ENCODE data around the gene TMEM59L.
"Not testable (repeated sequence)": the region's sequence is repeated elsewhere in the genome, so short reads cannot be mapped to it uniquely, and the experiment has no call there.

Gene TMEM59L

DNA sequence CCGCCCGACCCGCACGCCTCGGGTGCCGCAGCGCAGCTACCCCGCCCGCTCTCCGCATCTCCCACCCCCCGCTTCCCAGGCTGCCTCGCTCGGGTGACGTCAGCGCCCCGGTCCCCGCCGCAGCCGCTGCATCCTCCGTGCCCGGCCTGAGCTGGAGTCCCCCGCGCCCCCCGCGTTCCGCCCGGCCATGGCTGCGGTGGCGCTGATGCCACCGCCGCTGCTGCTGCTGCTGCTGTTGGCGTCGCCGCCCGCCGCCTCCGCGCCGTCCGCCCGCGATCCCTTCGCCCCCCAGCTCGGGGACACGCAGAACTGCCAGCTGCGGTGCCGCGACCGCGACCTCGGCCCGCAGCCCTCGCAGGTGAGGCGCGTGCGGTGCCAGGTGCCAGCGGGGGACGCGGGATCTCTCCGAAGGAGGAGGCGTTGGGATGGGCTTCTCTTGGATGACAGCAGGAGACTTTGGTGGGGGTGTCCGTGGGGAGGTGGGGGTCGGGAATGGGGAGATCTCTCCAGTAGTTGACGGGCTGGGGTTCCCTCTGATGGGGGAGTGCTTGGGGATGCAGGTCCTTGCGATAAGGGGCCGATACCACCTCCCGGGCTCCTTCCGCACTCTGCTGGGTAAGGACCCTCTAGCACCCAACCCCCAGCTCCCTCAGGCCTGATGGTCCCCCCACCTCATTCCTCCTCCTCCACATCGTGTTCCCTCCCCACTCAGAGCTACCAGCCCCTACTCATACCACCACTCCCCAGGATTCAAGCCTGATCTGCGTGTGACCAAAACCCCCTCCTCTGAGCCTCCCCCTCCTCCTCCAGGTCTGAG, at the start of gene TMEM59L:
TSS of gene TMEM59L (plus strand) at position 99 of the 817 bp plus-strand sequence. CDS start at position 188, 89 bp downstream.
- DNase-seq (ENCODE audit: low read depth in 2 of 2), result no peak

DNA sequence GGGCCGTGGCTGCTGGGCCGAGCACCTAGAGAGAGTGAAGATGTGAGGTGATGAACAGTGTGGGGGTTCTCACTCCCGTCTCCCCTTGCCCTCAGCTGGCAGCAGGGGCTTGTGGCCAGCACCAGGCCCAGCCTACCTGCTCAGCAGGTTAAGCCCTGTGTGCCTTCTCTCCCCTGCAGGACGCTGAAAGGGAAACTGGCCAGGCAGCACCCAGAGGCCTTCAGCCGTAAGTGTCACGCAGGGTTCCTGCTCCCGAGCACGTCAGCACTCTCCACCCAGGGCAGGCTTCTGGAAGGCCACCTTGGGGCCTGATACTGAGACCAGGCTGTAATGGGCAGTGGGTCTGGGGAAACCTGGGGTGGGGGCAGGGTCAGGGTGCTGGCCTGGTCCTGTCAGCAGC, 45.7 kb upstream of the TMEM59L start:
- DNase-seq (ENCODE audit: low read depth in 2 of 2), result no peak

GRCh38 chr19:18568367-18568766, 44.3 kb upstream of the TMEM59L start:
- no peak for DNase-seq (ENCODE audit: low read depth in 2 of 2)

- DNase-seq (ENCODE audit: low read depth in 2 of 2), result peak; percentile 98
Measured at GRCh38 chr19:18571564-18572344, 40.9 kb upstream of the TMEM59L start, which contains the start of gene UBA52. UBA52 (plus strand) TSS chr19:18571857; CDS start chr19:18573301, 1,444 bp downstream.

DNA sequence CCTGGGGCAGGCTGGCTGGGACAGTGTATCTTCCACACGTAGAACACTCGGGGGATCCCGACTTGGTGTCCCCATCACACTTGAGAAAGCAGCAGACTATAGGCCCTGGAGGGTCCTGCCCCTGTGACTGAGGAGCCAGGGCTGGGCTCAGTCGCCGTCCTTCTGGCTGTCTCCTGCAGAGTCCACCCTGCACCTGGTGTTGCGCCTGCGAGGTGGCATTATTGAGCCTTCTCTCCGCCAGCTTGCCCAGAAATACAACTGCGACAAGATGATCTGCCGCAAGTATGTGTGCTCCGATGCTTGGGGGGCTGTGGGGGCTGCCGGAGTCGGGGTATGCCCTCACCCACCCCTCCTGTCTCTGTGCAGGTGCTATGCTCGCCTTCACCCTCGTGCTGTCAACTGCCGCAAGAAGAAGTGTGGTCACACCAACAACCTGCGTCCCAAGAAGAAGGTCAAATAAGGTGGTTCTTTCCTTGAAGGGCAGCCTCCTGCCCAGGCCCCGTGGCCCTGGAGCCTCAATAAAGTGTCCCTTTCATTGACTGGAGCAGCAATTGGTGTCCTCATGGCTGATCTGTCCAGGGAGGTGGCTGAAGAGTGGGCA, 37.9 kb upstream of the TMEM59L start:
- DNase-seq (ENCODE audit: low read depth in 2 of 2), result no peak

DNA sequence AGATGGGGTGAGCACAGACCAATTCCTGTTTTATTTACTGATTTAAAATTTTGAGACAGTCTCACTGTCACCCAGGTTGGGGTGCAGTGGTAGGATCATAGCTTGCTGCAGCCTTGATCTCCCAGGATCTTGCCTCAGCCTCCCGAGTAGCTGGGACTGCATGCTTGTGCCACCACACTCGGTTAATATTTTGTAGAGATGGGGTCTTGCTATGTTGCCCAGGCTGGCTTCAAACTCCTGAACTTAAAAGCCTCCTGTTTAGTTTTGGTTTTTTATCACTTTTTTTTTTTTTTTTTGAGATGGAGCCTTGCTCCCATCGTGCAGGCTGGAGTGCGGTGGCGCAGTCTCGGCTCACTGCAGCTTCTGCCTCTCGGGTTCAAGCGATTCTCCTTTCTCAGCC, 36.3 kb upstream of the TMEM59L start:
- DNase-seq (ENCODE audit: low read depth in 2 of 2), result no peak

- DNase-seq (ENCODE audit: low read depth in 2 of 2), result no peak
Measured at GRCh38 chr19:18577365-18577914, 35.2 kb upstream of the TMEM59L start.

DNA sequence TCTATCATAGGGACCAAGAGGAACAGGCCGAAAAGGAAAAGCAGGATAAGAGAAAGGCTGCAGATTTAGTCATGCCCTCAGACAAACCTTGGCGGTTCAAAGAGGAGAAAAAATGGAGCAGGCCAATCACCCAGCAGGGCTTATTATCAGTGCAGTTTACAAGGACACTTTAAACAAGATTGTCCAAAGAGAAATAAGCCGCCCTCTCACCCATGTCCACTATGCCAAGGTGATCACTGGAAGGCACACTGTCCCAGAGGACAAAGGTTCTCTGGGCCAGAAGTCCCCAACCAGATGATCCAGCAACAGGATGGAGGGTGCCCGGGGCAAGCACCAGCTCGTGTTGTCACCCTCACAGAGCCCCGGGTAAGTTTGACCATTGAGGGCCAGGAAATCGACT, 32.4 kb upstream of the TMEM59L start:
- DNase-seq (ENCODE audit: low read depth in 2 of 2), result no peak

- no peak for DNase-seq (ENCODE audit: low read depth in 2 of 2)
Measured at GRCh38 chr19:18586306-18586705, 26.4 kb upstream of the TMEM59L start.

DNA sequence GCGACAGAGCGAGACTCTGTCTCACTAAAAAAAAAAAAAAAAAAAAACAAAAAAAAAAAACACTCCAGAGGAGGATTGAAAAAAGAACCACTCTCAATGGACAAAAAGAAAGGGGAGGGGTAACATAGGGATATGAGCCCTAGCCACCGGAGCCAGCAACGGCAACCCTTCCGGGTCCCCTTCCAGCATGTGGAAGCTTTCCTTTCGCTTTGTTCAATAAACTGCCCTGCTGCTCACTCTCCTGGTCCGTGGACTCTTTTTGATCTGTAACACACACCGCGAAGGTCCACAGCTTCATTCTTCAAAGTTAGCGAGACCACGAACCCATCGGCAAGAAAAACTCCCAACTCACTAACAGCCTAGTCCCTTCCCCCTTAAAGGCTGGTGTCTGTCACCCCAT, 25.1 kb upstream of the TMEM59L start:
- no peak for DNase-seq (ENCODE audit: low read depth in 2 of 2)

DNA sequence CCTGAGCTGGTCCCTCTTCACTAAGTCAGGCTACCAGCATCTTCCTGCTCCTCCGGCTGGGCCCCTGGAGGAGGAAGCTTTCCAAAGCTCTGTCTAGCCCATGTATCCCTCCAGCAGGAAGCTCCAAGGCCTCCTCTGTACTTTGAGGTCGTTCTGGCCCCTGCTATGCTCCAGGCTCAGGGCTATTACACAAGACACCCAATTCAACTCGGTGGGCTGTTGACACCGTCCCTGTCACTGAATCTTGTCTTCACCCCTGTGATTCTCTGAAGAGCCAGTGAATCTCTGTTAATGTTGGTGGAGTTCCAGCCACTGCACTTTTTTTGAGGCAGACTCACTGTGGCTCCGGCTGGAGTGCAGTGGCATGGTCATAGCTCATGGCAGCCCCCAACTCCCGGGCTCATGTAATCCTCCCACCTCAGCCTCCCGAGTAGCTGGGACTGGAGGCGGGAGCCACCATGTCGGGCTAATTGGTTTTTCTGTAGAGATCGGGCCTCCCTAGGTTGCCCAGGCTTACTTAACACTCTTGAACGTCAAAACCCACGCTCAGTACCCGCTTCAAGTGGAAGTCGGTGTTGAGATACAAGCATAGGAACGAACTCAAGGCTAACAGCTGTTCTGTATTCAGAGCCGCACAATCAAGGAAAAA, 24.6 kb upstream of the TMEM59L start:
- DNase-seq (ENCODE audit: low read depth in 2 of 2), result no peak

GRCh38 chr19:18588611-18589379, 23.9 kb upstream of the TMEM59L start, which contains the start of gene REX1BD:
REX1BD (plus strand) TSS chr19:18588798; CDS start chr19:18588802, 4 bp downstream.
- DNase-seq (ENCODE audit: low read depth in 2 of 2), result peak; percentile 81 to 83

GRCh38 chr19:18589380-18590272, 23.0 kb upstream of the TMEM59L start:
- DNase-seq (ENCODE audit: low read depth in 2 of 2), result peak; percentile 20 to 37

DNA sequence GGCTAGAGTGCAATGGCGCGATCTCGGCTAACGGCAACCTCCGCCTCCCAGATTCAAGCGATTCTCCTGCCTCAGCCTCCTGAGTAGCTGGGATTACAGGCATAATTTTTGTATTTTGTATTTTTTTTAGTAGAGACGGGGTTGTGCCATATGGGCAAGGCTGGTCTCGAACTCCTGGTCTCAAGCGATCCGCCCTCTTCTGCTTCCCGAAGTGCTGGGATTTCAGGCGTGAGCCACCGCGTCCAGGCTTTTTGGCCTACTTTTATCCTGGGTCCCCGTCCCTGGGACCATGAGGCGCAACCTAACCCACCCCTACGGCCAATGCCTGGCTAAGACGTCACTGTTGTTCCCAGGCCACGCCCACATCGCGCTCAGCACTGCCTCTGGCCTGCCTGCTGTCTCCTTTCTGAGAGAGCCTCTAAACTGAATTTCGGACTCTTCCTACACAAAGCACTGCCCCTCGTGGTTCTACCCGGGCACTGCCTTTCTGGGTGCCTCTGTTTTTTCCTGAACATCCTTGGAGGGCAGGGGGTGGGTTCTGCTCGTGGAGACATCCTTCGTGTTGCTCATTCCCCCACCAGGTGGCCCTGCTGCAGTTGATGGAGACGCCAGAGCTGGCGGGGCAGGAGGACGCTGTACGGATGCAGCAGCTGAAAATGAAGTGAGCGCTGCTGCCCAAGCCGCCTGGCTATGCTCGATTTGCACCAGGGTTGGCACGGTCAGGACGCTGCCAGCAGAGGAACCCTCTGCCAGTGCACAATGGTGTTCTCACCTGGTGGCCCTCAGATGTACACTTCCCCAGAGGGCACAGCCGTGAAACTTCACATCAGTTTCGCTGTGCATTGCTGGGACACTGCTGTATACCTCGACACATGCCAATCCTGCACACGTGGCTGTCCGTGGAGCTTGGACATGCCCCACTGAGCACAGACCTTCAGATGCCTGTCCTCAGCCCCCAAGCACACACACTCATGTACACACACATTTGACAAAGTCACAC, 22.1 kb upstream of the TMEM59L start:
- DNase-seq (ENCODE audit: low read depth in 2 of 2), result no peak

- DNase-seq (ENCODE audit: low read depth in 2 of 2), result no peak
Measured at GRCh38 chr19:18591735-18592385, 20.8 kb upstream of the TMEM59L start.

DNA sequence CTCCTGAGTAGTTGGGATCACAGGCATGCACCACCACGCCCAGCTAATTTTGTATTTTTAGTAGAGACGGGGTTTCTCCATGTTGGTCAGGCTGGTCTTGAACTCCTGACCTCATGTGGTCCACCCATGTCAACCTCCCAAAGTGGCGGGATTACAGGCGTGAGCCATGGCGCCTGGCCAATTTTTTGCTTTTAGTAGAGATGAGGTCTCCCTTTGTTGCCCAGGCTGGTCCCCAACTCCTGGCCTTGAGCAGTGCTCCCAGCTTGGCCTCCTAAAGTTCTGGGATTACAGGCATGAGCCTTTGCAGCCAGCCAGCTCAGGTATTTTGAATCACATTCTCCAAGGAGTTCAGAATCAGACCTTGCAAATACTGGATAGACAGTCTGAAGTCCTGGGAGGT, 19.9 kb upstream of the TMEM59L start:
- DNase-seq (ENCODE audit: low read depth in 2 of 2), result not testable (repeated sequence)

DNA sequence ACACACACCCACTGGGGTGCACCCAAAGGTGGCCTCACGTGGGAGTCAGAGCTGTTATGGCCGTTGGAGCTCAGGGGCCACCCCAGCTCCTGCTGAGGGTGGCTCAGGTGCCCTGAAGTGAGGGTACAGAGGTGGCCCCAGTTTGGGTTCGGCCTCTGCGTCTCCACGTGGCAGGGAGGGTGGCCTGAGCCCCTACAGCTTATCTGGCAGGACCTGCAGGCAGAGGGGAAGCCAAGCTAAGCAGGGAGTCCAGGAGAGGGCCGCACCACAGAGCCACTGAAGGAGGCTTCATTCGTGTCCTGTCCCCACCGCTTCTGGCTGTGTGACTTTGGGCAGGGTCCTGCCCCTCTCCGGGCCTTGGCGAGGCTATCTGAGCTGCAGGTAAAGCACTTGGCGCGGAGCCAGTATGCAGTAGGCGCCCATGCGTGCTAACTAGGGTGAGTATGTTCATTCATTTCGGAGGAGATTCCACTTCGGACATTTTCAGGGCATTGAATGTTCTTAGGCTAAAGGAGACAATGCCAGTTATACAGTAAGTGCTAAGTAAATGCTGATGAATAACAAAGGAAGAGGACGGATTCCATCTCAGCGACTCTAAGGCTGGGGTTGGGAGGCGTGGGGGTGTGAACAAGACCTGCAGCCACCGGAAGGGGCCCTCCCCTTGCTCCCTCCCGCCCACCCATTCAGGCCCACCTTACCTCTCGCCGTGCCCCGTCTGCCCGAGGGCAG, 19.1 kb upstream of the TMEM59L start:
- no peak for DNase-seq (ENCODE audit: low read depth in 2 of 2)

Measured in activated CD8-positive, alpha-beta memory T cell treated with anti-CD3 and anti-CD28 coated beads for 4 hours (primary cell).